Caki2 (cell line): ENCODE results near the gene PLCL1. TPM values are rescaled to one million over a fixed set of nuclear protein-coding genes. Genes with fewer than 3 reads are reported as not detected.

Source experiments
- DNase-seq: peaks from one replicate; pipeline ENCODE4 v3.0.0-alpha.2; 2015; ENCODE audit warnings: low read depth
- in situ Hi-C: cut with HindIII; loops from 2 replicates; pipeline ENCODE4 v1.10.0; 2016; ENCODE audit warnings: low sequenced_read_pairs, low pct_unique_long_range_greater_than_20kb, mixed read lengths
- total RNA-seq: library from RNA; depleted of rRNA; stranded (reverse); fragments of >200 nt; shearing (Covaris generic); gene quantifications from 2 replicates; pipeline ENCODE4 v1.2.3, GENCODE V29; 2014; ENCODE audit warnings: low replicate concordance

Gene PLCL1
- total RNA-seq, 1 experiment from 2014 or later, result not detected

DNA sequence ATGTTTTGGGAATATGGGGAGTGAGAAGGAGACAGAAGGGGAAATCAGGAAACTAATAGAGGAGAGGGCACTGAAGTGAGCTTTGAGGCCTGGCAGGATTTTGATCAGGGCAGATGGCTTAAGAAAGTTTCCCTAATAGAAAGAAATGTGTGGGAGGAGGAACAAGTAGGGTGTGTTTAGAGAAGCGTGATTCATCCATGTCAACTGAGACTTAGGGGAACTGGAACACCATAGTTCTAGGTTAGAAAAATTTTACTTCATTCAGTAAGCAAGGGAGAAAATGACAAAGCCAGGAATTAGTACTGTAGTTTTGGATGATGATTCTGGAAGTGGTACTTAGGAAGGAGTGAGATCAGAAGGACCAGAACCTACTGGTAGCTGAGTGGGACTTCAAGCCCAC lies 296.0 kb downstream of the PLCL1 start:
- no peak for DNase-seq
- in situ Hi-C loops, result no loop called here

DNA sequence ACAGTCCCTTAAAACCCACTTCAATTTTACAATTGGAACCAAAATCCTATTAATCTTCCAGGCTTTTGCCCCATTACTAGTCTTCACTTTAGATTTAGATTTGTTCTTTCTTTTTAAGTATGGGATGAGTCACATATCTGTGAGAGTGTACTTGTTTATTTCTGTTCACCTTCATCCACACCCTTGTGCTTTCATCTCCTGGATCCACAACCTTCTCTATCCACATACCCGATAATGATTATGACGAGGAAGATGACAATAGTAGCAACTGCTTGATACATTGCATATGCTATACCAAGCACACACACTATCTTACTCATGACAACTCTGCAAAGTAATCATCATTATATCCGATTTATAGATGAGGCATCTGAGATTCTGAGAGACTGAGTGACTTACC lies 297.3 kb downstream of the PLCL1 start:
- in situ Hi-C loops, result no loop called here

DNA sequence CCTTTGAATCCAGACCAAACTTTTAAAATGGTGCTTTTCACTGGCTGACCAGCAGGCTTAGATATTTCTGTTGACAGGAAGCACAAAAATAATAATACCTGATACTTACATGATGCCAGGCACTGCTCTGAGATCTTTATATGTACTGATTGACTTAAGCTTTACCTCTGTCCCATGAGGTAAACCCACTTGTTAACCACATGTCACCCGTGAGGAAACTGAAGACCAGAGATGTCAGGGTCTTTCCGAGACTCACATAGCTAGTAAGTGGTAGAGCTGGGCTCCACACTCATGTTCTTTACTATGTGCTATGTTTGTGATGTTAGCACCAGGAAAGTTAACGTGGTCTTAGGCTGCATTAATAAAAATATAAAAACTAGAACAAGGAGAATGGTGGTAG lies 297.7 kb downstream of the PLCL1 start:
- DNase-seq, result no peak
- in situ Hi-C loops, result no loop called here

More for the DNA sequence above, 297.3 kb downstream of the PLCL1 start:
- DNase-seq, result no peak

DNA sequence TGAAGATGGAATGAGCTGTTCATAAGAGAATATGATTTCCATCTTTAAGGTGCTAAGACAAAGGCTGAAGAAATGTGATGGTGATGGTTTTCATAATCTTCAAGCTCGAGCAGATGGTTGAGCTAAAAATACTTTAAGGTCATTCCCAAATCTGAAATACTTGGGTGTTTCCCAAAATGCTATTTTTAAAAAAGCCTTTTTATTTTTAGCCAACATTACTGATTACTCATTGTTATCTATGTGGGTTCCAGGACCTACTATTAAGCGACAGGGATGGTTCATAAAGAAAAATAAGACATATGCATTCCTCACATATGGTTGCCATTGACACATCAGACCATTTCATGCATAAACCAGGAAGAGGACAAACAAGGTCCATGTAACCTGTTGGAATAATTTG lies 298.5 kb downstream of the PLCL1 start:
- no peak for DNase-seq
- in situ Hi-C loops, result no loop called here

DNA sequence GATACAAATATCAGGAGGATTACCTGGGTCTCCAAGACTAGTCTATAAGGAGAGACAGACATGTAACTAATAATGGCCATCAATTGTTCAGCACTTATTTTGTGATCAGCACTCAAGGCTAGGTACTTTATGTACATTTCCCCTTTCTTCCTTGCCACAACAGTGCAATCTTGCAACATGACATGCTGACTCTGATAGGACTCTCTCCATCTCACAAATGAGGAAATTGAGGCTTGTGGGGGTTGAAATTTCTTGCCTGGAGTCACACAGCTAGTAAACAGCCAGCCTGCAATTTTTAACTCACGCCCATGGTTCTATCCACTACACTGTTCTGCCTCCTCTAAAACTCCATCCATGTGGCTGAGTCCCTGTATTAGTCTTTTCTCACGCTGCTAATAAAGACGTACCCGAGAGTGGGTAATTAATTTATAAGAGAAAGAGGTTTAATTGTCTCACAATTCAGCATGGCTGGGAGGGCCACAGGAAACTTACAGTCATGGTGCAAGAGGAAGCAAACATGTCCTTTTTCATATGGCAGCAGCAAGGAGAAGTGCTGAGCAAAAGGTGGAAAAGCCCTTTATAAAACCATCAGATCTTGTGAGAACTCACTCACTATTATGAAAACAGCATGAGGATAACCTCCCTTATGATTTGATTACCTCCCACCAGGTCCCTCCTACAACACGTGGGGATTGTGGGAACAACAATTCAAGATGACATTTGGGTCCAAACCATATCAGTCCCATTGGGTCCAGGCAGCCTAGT lies 302.4 kb downstream of the PLCL1 start:
- DNase-seq, result no peak
- in situ Hi-C loops, result no loop called here

DNA sequence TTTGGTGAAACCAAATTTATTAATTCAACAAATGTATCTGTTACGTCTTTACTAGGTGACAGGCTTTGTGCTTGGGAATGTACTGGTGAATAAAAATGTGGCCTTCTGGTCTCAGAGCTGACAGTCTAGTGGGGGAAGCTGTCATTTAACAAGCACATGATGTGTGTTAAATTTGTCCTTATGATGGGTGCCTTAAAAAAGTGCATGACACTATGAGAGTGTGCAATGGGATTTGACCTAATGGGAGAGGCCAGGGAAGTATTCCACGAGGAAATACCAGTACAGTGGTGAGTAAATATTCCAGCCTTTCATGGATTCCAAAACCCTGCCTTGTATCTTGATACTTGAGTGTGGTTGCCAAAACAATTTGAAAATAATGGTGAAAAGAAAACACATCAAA lies 308.9 kb downstream of the PLCL1 start:
- in situ Hi-C loops, result no loop called here
- no peak for DNase-seq

DNA sequence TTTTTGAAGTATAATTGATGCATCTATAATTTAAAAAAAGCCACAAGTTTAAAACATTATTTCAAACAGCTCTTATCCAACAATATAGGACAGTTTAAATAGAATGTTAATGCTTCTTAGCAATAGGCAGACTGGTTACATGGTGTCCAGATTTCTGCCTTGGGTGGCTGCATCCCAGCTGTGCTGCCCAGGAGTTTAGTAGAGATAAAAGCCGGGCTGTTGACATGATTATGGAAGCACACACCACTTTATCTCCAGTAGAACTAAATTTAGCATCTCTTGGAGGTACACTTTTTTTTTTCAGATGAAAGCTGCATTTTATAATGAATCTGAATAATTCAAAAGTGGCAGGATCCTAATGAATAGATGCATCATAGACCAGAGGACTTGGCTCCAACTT lies 309.7 kb downstream of the PLCL1 start:
- in situ Hi-C loops, result no loop called here
- no peak for DNase-seq

DNA sequence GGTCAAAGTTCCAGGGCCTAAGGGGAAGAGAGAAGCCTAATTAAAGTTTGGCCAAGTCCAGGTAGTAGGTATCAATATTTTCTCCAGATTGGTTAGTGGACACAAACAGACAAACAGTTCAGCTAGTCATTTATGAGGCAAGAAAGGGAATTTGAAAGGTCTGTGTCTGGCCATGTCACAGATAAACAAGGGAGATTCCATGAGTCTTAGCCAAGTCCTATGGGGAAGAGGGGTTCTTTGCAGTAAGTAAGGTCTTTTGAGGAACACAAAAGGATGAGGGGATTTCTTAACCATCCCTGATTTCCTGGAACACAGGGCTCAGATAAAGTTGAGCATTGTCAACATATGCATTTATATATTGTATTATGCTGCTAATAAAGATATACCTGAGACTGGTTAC lies 310.8 kb downstream of the PLCL1 start:
- in situ Hi-C loops, result no loop called here
- DNase-seq, result no peak

DNA sequence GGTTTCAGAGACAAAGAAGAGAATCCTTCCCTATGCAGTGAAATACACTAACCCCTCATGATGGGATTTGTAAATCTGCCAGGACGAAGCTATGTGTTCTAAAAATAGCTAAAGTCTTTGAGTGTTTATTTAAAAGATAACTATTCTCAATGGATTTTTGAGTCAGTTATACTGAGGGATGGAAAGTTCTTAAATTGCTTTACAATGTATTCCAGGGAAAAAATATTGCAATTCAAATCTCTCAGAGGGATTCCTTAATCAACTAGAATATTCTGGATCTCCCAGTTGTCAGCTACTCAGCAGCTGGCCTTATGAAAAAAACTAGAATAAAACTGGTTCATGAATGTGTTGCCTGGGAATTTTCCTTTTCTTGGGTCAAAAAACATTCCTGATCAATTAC lies 312.4 kb downstream of the PLCL1 start:
- in situ Hi-C loops, result no loop called here
- DNase-seq, result no peak

DNA sequence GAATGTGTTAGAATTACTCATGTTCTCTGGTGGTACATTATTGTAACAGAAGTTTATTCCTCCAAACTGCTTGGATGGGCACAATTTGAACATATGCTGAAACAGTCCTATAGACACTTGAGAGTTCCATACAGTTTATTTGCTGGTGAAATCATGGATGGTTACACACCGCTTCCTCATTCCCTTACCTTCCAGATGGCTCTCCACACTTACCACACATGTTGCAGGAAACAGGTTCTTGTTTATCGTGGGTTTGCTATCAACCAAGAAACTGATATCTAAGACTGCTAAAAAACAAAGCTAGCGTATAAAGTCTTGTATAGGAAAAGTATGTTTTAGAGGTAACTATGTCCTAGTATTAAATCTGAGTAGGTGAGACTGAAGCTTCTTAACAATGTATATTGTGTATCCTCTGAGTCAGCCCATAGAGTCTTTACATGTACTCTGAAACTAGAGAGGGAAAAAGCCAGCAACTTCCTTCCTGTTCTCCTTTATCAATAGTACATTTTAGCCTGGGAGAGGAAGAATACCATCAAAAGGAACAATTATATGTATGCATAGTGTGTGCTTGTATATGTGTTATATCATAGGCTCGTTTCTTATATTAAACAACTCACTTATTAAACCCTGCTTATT lies 313.1 kb downstream of the PLCL1 start:
- no peak for DNase-seq
- in situ Hi-C loops, result no loop called here

DNA sequence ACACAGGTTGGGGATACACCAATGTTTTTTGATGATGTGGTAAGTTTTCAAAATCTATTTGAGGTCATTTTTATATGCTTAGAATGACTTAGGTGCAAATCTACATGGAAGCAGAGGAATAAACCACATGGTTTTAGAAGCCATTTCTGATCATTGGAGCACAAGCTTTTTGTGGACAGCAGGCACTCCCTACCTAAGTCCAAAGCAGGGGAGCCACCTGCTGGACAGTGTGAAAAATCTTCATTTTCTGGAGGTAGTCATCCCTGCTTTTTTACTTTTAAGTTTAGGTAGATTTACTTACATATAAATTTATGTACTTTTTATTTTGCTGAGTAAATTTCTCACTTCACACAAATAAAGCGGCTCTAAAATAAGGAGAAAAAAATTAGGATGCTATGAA lies 323.2 kb downstream of the PLCL1 start:
- in situ Hi-C loops, result no loop called here
- DNase-seq, result peak; percentile 19

DNA sequence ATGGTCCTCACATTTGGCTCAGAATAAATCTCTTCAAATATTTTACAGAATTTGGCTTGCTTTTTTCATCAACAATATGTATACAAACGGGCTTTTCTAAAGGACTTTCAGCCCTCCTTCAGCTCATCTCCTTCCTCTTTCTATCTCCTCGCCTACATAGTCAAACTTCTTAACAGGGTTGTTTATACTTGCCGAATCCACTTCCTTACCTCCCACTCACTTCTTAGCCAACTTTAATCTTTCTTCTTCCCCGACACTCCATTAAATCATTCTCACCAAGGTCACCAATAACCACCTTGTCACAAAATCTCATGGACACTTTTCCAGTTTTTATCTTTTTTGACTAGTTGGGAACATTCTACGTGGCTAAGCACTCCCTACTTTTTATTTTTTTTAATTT lies 325.2 kb downstream of the PLCL1 start:
- DNase-seq, result no peak
- in situ Hi-C loops, result no loop called here

DNA sequence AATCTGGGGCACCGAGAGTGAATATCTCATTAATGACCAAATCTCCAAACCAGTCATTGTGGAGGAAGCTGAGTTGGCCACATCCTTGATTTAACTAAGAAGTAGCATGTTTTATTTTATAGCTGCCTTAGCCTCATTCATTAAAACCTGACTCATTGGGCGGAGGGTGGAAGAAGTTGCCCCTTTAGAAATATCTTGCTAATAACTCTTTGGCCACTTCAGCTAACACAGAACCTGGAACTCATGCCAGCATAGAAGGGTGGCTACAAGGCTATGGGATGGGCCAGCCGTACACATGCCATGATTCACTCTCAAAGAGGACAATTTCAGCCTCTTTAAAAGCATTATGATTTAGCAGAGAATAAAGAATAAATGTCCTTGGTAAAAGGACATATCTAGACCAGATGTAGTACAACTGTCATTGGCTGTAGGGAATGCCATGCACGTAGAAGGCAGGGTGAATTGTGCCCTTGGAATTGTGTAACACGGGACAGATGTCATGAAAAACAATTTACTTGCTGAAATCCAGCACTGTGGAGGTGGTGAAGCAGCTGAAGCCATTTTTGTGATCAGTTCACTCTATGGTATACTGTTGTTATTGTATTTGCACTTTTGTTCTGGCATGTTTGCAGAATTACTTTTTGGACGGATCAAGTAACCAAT lies 330.0 kb downstream of the PLCL1 start:
- in situ Hi-C loops, result no loop called here
- DNase-seq, result no peak

DNA sequence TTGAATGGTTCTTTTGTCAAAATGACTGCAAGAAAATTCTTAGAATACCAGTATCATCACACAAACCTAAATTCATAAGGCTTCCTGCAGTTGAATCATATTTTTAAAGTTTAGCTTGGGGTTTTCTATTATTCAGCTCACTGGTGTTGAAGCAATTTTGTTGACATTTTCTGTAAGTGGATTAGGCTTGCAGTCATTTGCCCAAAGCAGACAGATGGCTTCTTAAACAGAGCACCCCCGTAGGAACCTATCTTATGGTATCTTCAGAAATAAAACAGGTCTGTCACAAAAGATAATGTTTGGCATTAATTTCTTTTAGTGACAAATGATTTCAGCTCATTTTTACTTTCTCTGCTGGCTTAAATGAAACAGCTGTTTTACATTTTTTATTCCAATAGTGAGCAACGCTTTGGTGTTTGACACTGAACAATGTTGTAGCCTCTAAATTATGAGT lies 331.1 kb downstream of the PLCL1 start:
- in situ Hi-C loops, result no loop called here
- no peak for DNase-seq

DNA sequence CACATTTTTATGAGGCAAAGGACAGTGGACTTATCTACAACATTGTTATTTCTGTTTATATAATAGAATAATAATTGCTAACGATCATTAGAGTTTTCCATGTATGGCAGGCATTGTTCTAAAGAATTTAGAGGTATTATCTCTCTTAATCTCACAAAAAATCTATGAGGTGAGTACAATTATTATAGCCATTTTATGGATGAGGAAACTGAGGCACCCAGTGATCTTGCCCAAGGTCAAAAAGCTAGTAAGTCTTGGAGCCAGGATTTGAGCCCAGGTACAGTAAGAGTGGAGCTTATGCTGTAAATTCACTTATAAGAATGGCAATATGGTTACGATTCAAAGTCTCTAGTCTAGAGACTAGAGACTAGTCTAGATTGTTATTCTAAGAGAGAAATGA lies 331.7 kb downstream of the PLCL1 start:
- no peak for DNase-seq
- in situ Hi-C loops, result no loop called here

DNA sequence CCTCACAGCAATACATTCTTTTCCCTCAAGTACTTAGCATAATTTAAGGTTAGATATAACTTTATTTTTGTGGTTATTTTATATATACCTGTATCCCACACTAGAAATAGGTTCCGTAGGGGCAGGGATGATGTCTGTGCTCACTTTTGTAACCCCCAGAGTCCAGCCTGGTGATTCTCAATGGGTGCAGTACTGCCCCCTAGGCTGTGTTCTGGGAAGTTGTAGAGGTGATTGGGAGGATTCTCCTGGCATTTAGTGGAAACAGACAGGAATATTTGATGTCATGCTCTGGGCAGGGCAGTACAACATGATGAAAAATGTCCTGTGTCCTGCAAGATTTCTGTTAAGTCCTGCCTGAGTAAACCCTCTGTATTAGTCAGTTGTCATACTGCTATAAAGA lies 333.3 kb downstream of the PLCL1 start:
- no peak for DNase-seq
- in situ Hi-C loops, result no loop called here

DNA sequence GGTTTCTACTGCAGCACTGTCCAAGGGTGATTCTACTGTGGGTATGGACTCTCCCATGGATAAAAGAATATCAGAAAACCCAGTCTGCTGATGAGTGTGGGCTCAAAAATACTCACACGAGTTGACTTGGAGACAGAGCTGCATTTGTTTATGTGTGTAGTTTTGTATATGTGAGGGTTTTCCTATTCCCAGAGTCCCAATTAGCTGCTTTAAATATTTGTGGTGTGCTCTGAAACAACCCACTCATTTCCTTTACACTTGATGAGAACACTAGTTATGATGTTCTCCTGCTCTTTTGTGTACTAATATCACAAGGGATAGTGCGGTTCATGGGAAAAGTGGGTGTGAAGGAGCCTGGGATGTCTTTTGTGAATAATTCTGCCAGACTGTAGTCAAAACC lies 337.3 kb downstream of the PLCL1 start:
- in situ Hi-C loops, result no loop called here
- no peak for DNase-seq

DNA sequence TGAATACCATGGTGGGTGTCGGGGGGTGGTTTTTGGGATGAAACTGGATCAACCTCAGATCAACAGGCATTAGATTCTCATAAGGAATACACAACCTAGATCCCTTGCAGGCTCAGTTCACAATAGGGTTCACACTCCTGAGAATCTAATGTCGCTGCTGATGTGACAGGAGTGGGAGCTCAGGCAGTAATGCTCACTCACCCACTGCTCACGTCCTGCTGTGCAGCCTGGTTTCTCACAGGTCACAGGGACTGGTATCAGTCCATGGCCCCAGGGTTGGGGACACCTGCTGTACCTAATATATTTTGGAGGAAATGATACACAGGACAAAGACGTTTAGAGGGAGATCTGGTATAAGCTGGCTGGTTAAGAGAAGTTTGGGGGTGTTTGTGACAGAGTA lies 338.8 kb downstream of the PLCL1 start:
- no peak for DNase-seq
- in situ Hi-C loops, result no loop called here

DNA sequence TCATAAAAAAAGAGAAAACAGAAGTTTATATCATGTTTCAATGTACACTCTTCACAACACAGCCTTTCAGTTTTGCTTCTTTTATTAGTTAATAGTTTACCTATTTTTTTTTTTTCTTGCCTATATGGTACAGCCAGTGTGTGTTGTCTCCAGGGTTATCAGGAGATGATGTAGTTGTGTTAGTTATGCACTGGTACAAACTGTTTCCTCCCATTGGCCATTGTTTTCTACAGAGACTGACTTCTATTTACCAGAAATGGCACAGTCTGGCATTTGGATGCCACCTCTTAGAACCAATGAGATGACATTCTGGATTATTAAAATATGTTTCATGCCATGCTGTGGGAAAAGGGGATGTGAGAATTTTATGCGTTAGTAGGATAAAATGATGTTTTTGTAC lies 339.4 kb downstream of the PLCL1 start:
- DNase-seq, result no peak
- in situ Hi-C loops, result no loop called here

DNA sequence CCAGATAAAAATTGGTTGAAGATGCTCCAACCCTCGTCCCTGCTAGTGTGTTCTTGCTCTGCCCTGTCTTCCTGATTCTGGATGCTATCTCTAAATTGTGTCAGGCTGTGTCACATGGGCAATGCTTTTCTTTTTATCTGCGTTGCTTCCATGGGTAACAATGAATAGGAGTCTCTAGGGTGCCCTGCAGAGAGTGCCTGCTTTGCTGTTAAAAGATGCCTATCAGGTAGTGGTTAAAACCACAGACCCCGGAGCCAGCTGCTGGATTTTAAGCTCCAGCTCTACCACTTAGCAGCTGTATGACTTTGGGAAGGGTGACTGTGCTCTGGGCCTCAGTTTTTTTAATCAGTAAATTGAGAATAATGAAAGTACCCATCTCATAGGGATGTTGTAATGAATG lies 340.3 kb downstream of the PLCL1 start:
- DNase-seq, result no peak
- in situ Hi-C loops, result no loop called here
